ENCODE data around the gene NTN3.
A peak's percentile ranks its signal among the peaks of the same experiment; 100 is the strongest.
"Not testable (repeated sequence)": the region's sequence is repeated elsewhere in the genome, so short reads cannot be mapped to it uniquely, and the experiment has no call there.

Gene NTN3

GRCh38 chr16:2471016-2471652 lies at the start of gene NTN3:
Gene NTN3, plus strand, starts transcription at chr16:2471297. Its CDS starts 405 bp downstream, at chr16:2471702.
- peak; percentile 21 for DNase-seq

- no peak for DNase-seq
Measured at GRCh38 chr16:2422123-2422867, 48.8 kb upstream of the NTN3 start.

GRCh38 chr16:2424061-2425007 lies 46.8 kb upstream of the NTN3 start:
- no peak for DNase-seq

GRCh38 chr16:2425008-2425518 lies 46.0 kb upstream of the NTN3 start:
- no peak for DNase-seq

- no peak for DNase-seq
Measured at GRCh38 chr16:2425825-2426430, 45.2 kb upstream of the NTN3 start.

- DNase-seq, result no peak
Measured at GRCh38 chr16:2426941-2427361, 44.1 kb upstream of the NTN3 start.

GRCh38 chr16:2427526-2427925 lies 43.6 kb upstream of the NTN3 start:
- DNase-seq, result no peak

GRCh38 chr16:2428051-2428783 lies 42.9 kb upstream of the NTN3 start:
- peak; percentile 12 for DNase-seq

- DNase-seq, result no peak
Measured at GRCh38 chr16:2428784-2429033, 42.4 kb upstream of the NTN3 start.

GRCh38 chr16:2429034-2429770 lies 41.9 kb upstream of the NTN3 start, which contains the start of gene CCNF:
Gene CCNF, plus strand, starts transcription at chr16:2429447. Its CDS starts 35 bp downstream, at chr16:2429482.
- peak; percentile 93 for DNase-seq

- DNase-seq, result no peak
Measured at GRCh38 chr16:2429771-2430663, 41.1 kb upstream of the NTN3 start.

- DNase-seq, result no peak
Measured at GRCh38 chr16:2432286-2432685, 38.8 kb upstream of the NTN3 start.

GRCh38 chr16:2432801-2433505 lies 38.1 kb upstream of the NTN3 start:
- DNase-seq, result no peak

- DNase-seq, result not testable (repeated sequence)
Measured at GRCh38 chr16:2435236-2435635, 35.9 kb upstream of the NTN3 start.

- DNase-seq, result no peak
Measured at GRCh38 chr16:2436110-2436509, 35.0 kb upstream of the NTN3 start.

GRCh38 chr16:2437032-2437790 lies 33.9 kb upstream of the NTN3 start:
- no peak for DNase-seq

- DNase-seq, result no peak
Measured at GRCh38 chr16:2438121-2438520, 33.0 kb upstream of the NTN3 start.

GRCh38 chr16:2439598-2439997 lies 31.5 kb upstream of the NTN3 start:
- DNase-seq, result no peak
